Nephron progenitor cell (in vitro differentiated cells): ENCODE results near the gene CXCR1.

Source experiments
- DNase-seq: peaks from one replicate; pipeline ENCODE4 v3.0.0; 2021
- H3K27ac Mint-ChIP-seq: 2 replicates; pipeline ENCODE4 v1.8.0; 2021; ENCODE audit warnings: mild to moderate bottlenecking, moderate library complexity, mixed read lengths
- H3K27me3 Mint-ChIP-seq: 2 replicates; pipeline ENCODE4 v1.8.0; 2021; ENCODE audit warnings: mild to moderate bottlenecking, low read depth, mixed read lengths; ENCODE audit not compliant: poor library complexity
- H3K36me3 Mint-ChIP-seq: 2 replicates; pipeline ENCODE4 v1.8.0; 2021; ENCODE audit warnings: low read depth, mixed read lengths
- H3K4me1 Mint-ChIP-seq: 2 replicates; pipeline ENCODE4 v1.8.0; 2021; ENCODE audit warnings: mixed read lengths
- H3K4me3 Mint-ChIP-seq: 2 replicates; pipeline ENCODE4 v1.8.0; 2021; ENCODE audit warnings: mild to moderate bottlenecking, moderate library complexity, mixed read lengths
- H3K9me3 Mint-ChIP-seq: 2 replicates; pipeline ENCODE4 v1.8.0; 2021; ENCODE audit warnings: mild to moderate bottlenecking, moderate library complexity, mixed read lengths
- CTCF ChIP-seq: fragments of 200-600 bp; sonication (generic); IDR thresholded peaks from 2 replicates; pipeline ENCODE4 v1.5.0; 2021; ENCODE audit warnings: antibody characterized with exemption

The CXCR1 gene

GRCh38 chr2:218155953-218156479, 10.7 kb downstream of the CXCR1 start:
- peaks cover 45% of the 10 kb centered on the region for H3K27me3 Mint-ChIP-seq

GRCh38 chr2:218152777-218153176, 14.0 kb downstream of the CXCR1 start:
- H3K4me3 Mint-ChIP-seq = no peak overlapping the region
- no peak for DNase-seq
- H3K27ac Mint-ChIP-seq = no peak overlapping the region
- H3K36me3 Mint-ChIP-seq = no peaks in the 10 kb centered on the region
- H3K9me3 Mint-ChIP-seq = no peaks in the 10 kb centered on the region
- no peak for TF ChIP-seq CTCF
- H3K27me3 Mint-ChIP-seq = peaks cover 46% of the 10 kb centered on the region
- no peaks in the 10 kb centered on the region for H3K4me1 Mint-ChIP-seq

More at GRCh38 chr2:218155953-218156479, 10.7 kb downstream of the CXCR1 start:
- Mint-ChIP-seq H3K4me3 (no peak overlapping the region), H3K4me1 (no peaks in the 10 kb centered on the region), H3K36me3 (no peaks in the 10 kb centered on the region), H3K27ac (no peak overlapping the region), H3K9me3 (no peaks in the 10 kb centered on the region)
- TF ChIP-seq CTCF = no peak
- DNase-seq = no peak

GRCh38 chr2:218152172-218152571, 14.6 kb downstream of the CXCR1 start:
- no peaks in the 10 kb centered on the region for H3K36me3 Mint-ChIP-seq
- H3K4me1 Mint-ChIP-seq = no peaks in the 10 kb centered on the region
- peaks cover 45% of the 10 kb centered on the region for H3K27me3 Mint-ChIP-seq
- no peak overlapping the region for H3K27ac Mint-ChIP-seq
- no peak for TF ChIP-seq CTCF
- DNase-seq = no peak
- H3K9me3 Mint-ChIP-seq = no peaks in the 10 kb centered on the region
- H3K4me3 Mint-ChIP-seq = no peak overlapping the region

- peaks cover 7% of the 10 kb centered on the region for H3K9me3 Mint-ChIP-seq
- H3K36me3 Mint-ChIP-seq = no peaks in the 10 kb centered on the region
- no peaks in the 10 kb centered on the region for H3K4me1 Mint-ChIP-seq
- H3K27me3 Mint-ChIP-seq = peaks cover 51% of the 10 kb centered on the region
- no peak overlapping the region for H3K4me3 Mint-ChIP-seq
- no peak for TF ChIP-seq CTCF
- H3K27ac Mint-ChIP-seq = no peak overlapping the region
- DNase-seq = no peak
Observed at GRCh38 chr2:218149848-218150440, 16.8 kb downstream of the CXCR1 start.

- peaks cover 14% of the 10 kb centered on the region for H3K9me3 Mint-ChIP-seq
- peaks cover 52% of the 10 kb centered on the region for H3K27me3 Mint-ChIP-seq
- H3K27ac Mint-ChIP-seq = no peak overlapping the region
- H3K4me1 Mint-ChIP-seq = no peaks in the 10 kb centered on the region
- no peak for DNase-seq
- no peak for TF ChIP-seq CTCF
- H3K36me3 Mint-ChIP-seq = no peaks in the 10 kb centered on the region
- no peak overlapping the region for H3K4me3 Mint-ChIP-seq
Observed at GRCh38 chr2:218149098-218149497, 17.7 kb downstream of the CXCR1 start.

GRCh38 chr2:218146056-218146455, 20.7 kb downstream of the CXCR1 start:
- Mint-ChIP-seq H3K27ac (no peak overlapping the region), H3K4me3 (no peak overlapping the region), H3K27me3 (peaks cover 56% of the 10 kb centered on the region), H3K9me3 (peaks cover 18% of the 10 kb centered on the region), H3K36me3 (no peaks in the 10 kb centered on the region), H3K4me1 (no peaks in the 10 kb centered on the region)
- TF ChIP-seq CTCF = no peak
- no peak for DNase-seq
